ENCODE data around the gene TMEM232. TPM values are rescaled to one million over a fixed set of nuclear protein-coding genes. Genes with fewer than 3 reads are reported as not detected.

TMEM232 gene
- 3.0 and 6.1 TPM in 2 replicates for total RNA-seq
- long read RNA-seq, partial matches to known transcripts = 0 of 5 reads
- long read RNA-seq, other reads (novel, unspliced or antisense) = 5 of 5 reads

- no peaks in the 10 kb centered on the region for H3K27me3 Mint-ChIP-seq (ENCODE audit: low read depth)
- no peak within 1 kb of the TSS for H3K27ac Mint-ChIP-seq (ENCODE audit: unreplicated experiment)
- H3K4me3 Mint-ChIP-seq = peak within 1 kb of the TSS; percentile 92
- peaks cover 9% of the 10 kb centered on the region for H3K4me1 Mint-ChIP-seq
- no peaks in the 10 kb centered on the region for H3K36me3 Mint-ChIP-seq (ENCODE audit: low read depth)
- H3K9me3 Mint-ChIP-seq = no peaks in the 10 kb centered on the region
- no peak for TF ChIP-seq CTCF (conservative IDR thresholded peaks at IDR 0.05)
- peak; percentile 49 for DNase-seq (ENCODE audit: low read depth, low spot score)
Observed at GRCh38 chr5:110726249-110727024, at the start of gene TMEM232. TMEM232 (minus strand) TSS chr5:110726671; CDS start chr5:110667352, 59,319 bp downstream.

GRCh38 chr5:110770286-110770685, 43.8 kb upstream of the TMEM232 start:
- H3K4me1 Mint-ChIP-seq = no peaks in the 10 kb centered on the region
- no peak for TF ChIP-seq CTCF (conservative IDR thresholded peaks at IDR 0.05)
- no peak overlapping the region for H3K27ac Mint-ChIP-seq (ENCODE audit: unreplicated experiment)
- no peaks in the 10 kb centered on the region for H3K36me3 Mint-ChIP-seq (ENCODE audit: low read depth)
- H3K4me3 Mint-ChIP-seq = no peak overlapping the region
- DNase-seq (ENCODE audit: low read depth, low spot score) = no peak
- H3K9me3 Mint-ChIP-seq = no peaks in the 10 kb centered on the region
- peaks cover 19% of the 10 kb centered on the region for H3K27me3 Mint-ChIP-seq (ENCODE audit: low read depth)

GRCh38 chr5:110769000-110769681, 42.7 kb upstream of the TMEM232 start:
- H3K27ac Mint-ChIP-seq (ENCODE audit: unreplicated experiment) = no peak overlapping the region
- H3K36me3 Mint-ChIP-seq (ENCODE audit: low read depth) = no peaks in the 10 kb centered on the region
- peaks cover 15% of the 10 kb centered on the region for H3K27me3 Mint-ChIP-seq (ENCODE audit: low read depth)
- no peak overlapping the region for H3K4me3 Mint-ChIP-seq
- H3K4me1 Mint-ChIP-seq = no peaks in the 10 kb centered on the region
- no peak for DNase-seq (ENCODE audit: low read depth, low spot score)
- H3K9me3 Mint-ChIP-seq = no peaks in the 10 kb centered on the region
- no peak for TF ChIP-seq CTCF (conservative IDR thresholded peaks at IDR 0.05)

GRCh38 chr5:110768138-110768860, 41.8 kb upstream of the TMEM232 start:
- Mint-ChIP-seq H3K9me3 (no peaks in the 10 kb centered on the region), H3K4me1 (no peaks in the 10 kb centered on the region)

More at GRCh38 chr5:110768138-110768860, 41.8 kb upstream of the TMEM232 start:
- Mint-ChIP-seq H3K36me3 (ENCODE audit: low read depth) (no peaks in the 10 kb centered on the region), H3K4me3 (no peak overlapping the region), H3K27me3 (ENCODE audit: low read depth) (peaks cover 13% of the 10 kb centered on the region), H3K27ac (ENCODE audit: unreplicated experiment) (no peak overlapping the region)
- no peak for DNase-seq (ENCODE audit: low read depth, low spot score)
- TF ChIP-seq CTCF (conservative IDR thresholded peaks at IDR 0.05) = no peak

All from neural crest cell (in vitro differentiated cells).